Measurements from ENCODE around the gene NPEPPS.
"Not testable (repeated sequence)": the region's sequence is repeated elsewhere in the genome, so short reads cannot be mapped to it uniquely, and the experiment has no call there.

- not testable (repeated sequence) for TF ChIP-seq CTCF, POLR2A (IDR thresholded peaks at IDR 0.05)
Measured at GRCh38 chr17:47554733-47555132, 23.8 kb downstream of the NPEPPS start.
